Bronchial smooth muscle cell (primary cell): ENCODE results near the gene CUL9. TPM values are rescaled to one million over a fixed set of nuclear protein-coding genes. Genes with fewer than 3 reads are reported as not detected.

Experiments
- total RNA-seq: library from RNA; depleted of rRNA; stranded (reverse); fragments of >200 nt; gene quantifications from 2 replicates; pipeline ENCODE4 v1.2.1, GENCODE V29; 2014

The CUL9 gene
- 28.1 and 31.1 TPM in 2 replicates for total RNA-seq

DNA sequence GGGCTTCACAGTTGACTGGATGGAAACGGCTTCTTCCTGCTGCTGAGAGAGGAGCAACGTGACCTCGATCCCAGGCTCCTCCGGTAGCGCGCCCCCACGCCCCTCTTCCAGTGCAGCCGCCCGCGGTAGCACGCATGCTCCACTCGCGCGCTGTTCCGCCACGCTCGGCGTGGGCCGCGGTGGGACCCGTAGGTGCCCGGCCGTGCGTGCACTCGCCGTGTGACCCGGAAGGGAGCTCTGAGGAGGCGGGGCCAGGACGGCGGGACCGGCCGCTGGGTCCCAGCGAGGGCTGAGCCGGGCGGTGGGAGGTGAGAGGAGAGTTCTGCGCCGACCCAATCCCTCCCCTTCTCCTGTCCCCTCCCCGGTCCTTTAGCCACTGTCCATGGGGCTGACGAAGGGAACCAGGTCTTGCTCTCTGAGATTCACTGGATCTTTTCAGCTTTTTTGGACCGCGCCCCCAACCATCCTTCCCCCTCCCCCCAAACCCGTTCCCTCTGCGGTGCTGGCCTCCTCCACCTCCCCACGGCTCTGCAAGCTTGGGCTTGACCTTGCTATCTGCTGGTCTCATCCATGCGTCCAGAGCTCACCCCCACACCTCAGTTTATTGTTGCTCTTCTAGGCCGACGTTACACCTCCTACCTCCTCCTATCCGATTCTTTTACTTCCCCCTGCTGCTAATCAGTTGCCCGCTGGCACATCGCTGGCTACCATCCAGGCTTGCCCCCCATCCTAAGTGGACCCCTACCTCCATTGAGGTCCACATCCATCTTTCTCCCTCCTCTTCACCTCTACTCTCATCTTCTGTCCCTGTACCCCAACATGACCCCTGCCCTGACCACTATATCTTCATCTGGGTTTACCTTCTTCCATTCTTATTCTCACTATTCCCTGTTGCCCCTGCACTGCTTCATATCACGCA lies at the start of gene CUL9:
Gene CUL9, plus strand, starts transcription at position 255 of the 919 bp plus-strand sequence. CDS start 2,115 bp downstream, outside the sequence.

GRCh38 chr6:43170931-43171706 lies 10.9 kb upstream of the CUL9 start, which contains the start of gene SRF:
Gene SRF, plus strand, starts transcription at chr6:43171269. Its CDS starts 388 bp downstream, at chr6:43171657.

GRCh38 chr6:43228951-43229802 lies 47.2 kb downstream of the CUL9 start, which contains the start of gene DNPH1:
Gene DNPH1, minus strand, starts transcription at chr6:43229481. Its CDS starts 25 bp downstream, at chr6:43229456.

GRCh38 chr6:43242908-43243663 lies 61.1 kb downstream of the CUL9 start, which contains the start of gene TTBK1:
Gene TTBK1, plus strand, starts transcription at chr6:43243481. Its CDS starts 3,180 bp downstream, at chr6:43246661.

Other genes with a start within 250 kb of the CUL9 start
- 0.32 and 0.77 TPM in 2 replicates for gene GNMT, start 221.4 kb upstream of the CUL9 start, total RNA-seq
- gene PEX6, start 203.0 kb upstream of the CUL9 start, total RNA-seq = 26.3 and 37.4 TPM in 2 replicates
- 30.3 and 38.2 TPM in 2 replicates for gene PPP2R5D, start 197.6 kb upstream of the CUL9 start, total RNA-seq
- 65.2 and 72.3 TPM in 2 replicates for gene MEA1, start 168.2 kb upstream of the CUL9 start, total RNA-seq
- gene KLHDC3, start 167.9 kb upstream of the CUL9 start, total RNA-seq = 43.7 and 56.8 TPM in 2 replicates
- gene RRP36, start 160.6 kb upstream of the CUL9 start, total RNA-seq = 48.5 and 73.9 TPM in 2 replicates
- 40.1 and 58.3 TPM in 2 replicates for gene CUL7, start 128.3 kb upstream of the CUL9 start, total RNA-seq
- gene MRPL2, start 122.8 kb upstream of the CUL9 start, total RNA-seq = 18.1 and 22.7 TPM in 2 replicates
- gene KLC4, start 122.6 kb upstream of the CUL9 start, total RNA-seq = 20.3 and 25.3 TPM in 2 replicates
- gene PTK7, start 105.9 kb upstream of the CUL9 start, total RNA-seq = 56.9 and 151 TPM in 2 replicates
- gene SRF, start 10.9 kb upstream of the CUL9 start, total RNA-seq = 7.7 and 13.6 TPM in 2 replicates
- 38.8 and 64.5 TPM in 2 replicates for gene DNPH1, start 47.3 kb downstream of the CUL9 start, total RNA-seq
- under 0.01 TPM in 1 of 2 replicates, not detected in the other for gene TTBK1, start 61.3 kb downstream of the CUL9 start, total RNA-seq
- gene SLC22A7, start 116.1 kb downstream of the CUL9 start, total RNA-seq = not detected in 2 replicates
- 0.77 TPM in 1 of 2 replicates, not detected in the other for gene CRIP3, start 126.6 kb downstream of the CUL9 start, total RNA-seq
- gene ZNF318, start 187.5 kb downstream of the CUL9 start, total RNA-seq = 3.9 and 4.1 TPM in 2 replicates
- 15.6 and 16.7 TPM in 2 replicates for gene ABCC10, start 245.3 kb downstream of the CUL9 start, total RNA-seq